HG02588 (cell line): Measurements from ENCODE around the gene SSR2.
A peak's percentile ranks its signal among the peaks of the same experiment; 100 is the strongest.
"Not testable (repeated sequence)": the region's sequence is repeated elsewhere in the genome, so short reads cannot be mapped to it uniquely, and the experiment has no call there.

Experiments used
- ATAC-seq: cut with Tn5 transposase; IDR thresholded peaks from one replicate; pipeline ENCODE4 v1.9.1; 2021; ENCODE audit warnings: mild to moderate bottlenecking, moderate library complexity; ENCODE audit not compliant: unreplicated experiment

SSR2 gene

GRCh38 chr1:156048663-156049258 is 28.0 kb upstream of the SSR2 start:
- ATAC-seq = no peak

DNA sequence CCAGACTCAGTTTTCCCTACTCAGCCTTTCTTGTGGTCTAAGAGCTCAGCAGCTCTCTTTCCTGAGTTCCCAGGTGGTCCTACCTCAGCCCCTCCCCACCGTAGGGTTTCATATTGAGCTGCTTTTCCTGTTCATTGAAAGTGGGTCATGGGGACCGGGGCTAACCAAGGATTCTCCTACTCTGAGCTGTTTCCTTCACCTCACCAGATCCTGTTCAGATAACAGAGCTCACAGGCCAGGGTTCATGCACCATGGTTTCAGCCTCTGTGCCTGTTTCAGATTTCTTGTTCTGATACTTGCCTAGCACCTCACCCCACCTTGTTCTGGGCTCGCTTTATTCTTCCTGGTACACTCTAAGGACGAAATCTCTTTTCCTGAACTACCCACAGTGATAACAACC is 24.3 kb upstream of the SSR2 start:
- ATAC-seq = no peak

DNA sequence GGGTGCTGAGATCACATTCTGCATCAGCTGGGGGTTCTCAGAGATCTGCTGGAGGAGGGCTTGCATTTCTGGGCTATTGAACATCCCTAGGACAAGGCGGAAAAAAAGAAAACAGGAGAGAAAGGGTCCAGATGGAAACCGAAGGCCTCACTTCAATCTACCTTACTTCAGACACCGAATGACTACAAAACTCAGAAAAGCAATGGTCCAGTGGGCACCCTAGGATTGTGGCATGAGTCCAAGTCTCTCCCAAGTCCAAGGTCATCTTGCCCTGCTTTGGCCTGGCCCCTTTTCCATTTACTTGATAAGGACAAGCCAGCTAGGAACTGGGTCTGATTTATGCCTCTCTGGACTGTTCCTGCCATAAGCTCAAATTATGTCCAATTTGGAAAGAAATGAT is 22.1 kb upstream of the SSR2 start:
- ATAC-seq = no peak

GRCh38 chr1:156034991-156035390 is 14.2 kb upstream of the SSR2 start:
- ATAC-seq = not testable (repeated sequence)

GRCh38 chr1:156033011-156033410 is 12.3 kb upstream of the SSR2 start:
- no peak for ATAC-seq

DNA sequence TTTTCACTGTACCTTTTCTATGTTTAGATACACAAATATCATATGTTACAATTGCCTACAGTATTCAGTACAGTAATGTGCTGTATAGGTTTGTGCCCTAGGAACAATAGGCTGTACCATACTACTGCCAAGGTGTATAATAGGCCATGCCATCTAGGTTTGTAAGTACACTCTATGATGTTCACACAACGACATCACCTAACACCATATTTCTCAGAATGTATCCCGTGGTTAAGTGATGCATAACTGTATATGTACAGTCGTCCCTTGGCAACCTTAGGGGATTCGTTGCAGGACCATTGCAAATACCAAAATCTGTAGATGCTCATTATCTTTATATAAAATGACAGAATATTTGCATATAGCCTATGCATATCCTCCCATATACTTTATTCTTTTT is 5.8 kb upstream of the SSR2 start:
- ATAC-seq = no peak

GRCh38 chr1:156025876-156026275 is 5.1 kb upstream of the SSR2 start:
- ATAC-seq = no peak

DNA sequence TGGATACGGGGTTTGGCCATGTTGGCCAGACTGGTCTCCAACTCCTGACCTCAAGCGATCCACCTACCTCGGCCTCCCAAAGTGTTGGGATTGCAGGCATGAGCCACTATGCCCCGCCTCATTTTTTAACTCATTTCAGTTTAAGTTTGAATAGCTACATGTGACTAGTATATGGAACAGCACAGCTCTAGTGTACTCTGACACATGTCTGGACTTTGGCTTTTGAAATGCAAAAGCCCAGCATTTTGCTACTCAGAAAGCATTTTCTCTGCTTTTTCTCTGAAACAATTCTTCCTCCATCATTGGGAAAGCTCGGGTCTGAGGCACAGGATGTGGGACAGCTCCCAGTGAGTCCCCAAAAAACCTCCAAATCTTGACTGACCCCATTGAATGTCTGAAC is 4.0 kb upstream of the SSR2 start:
- ATAC-seq = no peak

- ATAC-seq = no peak
Observed at GRCh38 chr1:156021954-156022353, 1.2 kb upstream of the SSR2 start.

DNA sequence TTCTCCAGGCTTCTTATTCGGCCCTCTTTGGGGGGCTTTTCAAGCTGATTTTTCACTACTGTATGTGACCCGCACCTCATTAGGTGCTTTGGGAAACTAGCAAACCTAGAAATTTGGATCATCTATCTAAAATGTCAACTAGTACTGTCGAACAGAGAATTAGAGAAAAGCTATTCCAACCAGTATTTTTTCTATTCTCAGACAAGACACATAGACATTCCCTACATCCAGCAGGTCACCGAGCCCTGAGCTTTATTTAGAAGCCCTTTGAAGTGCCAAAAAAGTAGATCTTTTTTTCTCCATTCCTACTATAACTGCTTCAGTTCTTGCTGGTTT is 310 bp upstream of the SSR2 start:
- ATAC-seq = no peak

DNA sequence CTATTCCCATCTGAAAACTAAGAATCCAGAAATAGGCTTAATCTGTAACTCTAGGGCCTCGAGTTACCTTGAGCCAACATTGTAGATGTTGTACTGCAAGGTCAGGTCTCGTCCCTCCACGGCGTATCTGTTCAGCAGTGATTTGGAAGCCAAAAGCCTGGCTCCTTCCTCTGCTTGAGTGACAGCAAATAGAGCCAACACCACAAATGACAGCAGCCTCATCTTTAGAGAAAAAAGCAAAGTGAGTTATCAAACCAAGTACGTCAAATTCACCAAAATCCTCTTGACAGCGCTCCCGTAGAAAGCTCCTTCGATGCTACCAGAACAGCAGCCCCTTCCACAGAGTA is 832 bp downstream of the SSR2 start:
- no peak for ATAC-seq

DNA sequence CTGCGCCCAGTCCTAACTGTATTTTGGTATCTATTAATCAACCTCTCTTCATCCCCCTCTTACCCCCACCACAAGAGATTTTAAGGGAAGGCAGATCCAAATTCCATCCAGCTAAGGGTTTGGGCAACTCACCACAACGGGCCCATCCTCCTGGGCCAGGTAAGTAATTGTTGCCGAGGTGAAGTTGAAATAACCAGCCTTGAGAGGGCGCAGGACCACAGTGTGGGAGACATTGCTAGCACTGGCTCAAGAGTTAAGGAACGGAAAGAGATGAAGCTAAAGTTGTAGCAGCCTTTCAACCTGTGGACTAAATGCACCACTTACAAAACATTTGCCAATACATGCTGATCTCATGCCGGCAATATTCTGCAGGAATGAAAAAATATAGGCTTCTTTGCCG is 5.9 kb downstream of the SSR2 start:
- no peak for ATAC-seq

DNA sequence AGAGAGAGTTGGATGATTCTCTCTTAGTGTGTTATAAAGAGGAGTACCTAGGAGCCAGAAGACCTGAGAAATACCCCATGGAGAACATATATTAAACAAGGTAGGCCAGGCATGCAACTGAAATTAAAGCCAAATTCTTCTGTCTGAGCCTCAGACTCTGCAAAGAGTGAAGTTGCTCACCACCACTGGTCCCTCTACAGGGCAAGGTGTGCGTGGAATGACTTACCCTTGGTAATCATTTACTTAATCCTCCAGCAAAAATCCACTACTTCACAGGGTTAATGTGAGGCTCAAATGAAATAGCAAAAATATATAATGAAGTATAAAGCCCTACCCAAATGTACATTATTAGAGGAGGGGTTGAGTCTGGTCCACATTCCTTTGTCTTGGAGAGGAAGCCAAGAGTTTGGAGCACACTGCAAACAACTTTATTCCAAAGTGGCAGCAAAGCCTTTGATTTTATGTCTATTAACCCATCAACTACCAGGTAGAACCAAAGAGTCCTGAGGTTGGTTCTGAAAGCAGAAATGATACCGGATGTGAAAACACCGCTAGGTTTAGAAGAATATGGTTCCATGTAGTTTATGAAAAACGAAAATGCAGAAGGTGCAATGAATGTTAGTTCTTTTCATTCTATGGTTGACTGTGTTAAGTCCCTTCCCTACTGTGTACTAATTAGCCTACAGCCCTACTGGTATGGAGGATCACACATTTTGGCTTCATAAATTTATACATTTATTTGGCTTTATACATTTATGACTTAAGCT is 8.5 kb downstream of the SSR2 start:
- ATAC-seq = peak; percentile 66

GRCh38 chr1:156009404-156009803 is 11.3 kb downstream of the SSR2 start:
- no peak for ATAC-seq

GRCh38 chr1:156006666-156007376 is 13.9 kb downstream of the SSR2 start:
- no peak for ATAC-seq

- no peak for ATAC-seq
Observed at GRCh38 chr1:156004843-156005584, 15.7 kb downstream of the SSR2 start.

GRCh38 chr1:156003923-156004188 is 16.9 kb downstream of the SSR2 start:
- ATAC-seq = no peak

GRCh38 chr1:156002188-156002911 is 18.4 kb downstream of the SSR2 start:
- no peak for ATAC-seq

DNA sequence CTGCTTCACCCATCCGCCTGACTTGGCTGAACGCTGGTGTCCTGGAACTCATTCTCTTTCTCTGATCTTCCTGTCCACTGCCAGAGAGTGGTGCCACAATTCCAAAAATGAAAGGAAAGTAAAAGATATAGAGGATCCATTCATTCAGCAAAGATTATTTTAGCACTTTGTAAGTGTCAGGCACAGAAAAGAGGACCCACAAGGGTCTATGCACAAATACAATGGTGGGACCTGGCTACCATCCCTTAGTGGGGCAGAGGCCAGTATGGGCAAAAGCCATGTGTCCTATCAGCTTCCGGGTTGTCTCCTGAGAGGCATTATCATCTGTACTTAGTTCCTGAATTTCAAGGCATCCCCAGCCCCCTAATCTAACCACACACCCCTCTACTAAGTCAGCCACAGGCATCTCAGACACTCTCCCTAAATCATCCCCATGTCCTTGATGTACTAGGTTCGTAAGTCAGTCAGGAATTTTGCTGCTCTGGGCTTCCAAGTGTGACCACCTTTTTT is 19.0 kb downstream of the SSR2 start:
- no peak for ATAC-seq

DNA sequence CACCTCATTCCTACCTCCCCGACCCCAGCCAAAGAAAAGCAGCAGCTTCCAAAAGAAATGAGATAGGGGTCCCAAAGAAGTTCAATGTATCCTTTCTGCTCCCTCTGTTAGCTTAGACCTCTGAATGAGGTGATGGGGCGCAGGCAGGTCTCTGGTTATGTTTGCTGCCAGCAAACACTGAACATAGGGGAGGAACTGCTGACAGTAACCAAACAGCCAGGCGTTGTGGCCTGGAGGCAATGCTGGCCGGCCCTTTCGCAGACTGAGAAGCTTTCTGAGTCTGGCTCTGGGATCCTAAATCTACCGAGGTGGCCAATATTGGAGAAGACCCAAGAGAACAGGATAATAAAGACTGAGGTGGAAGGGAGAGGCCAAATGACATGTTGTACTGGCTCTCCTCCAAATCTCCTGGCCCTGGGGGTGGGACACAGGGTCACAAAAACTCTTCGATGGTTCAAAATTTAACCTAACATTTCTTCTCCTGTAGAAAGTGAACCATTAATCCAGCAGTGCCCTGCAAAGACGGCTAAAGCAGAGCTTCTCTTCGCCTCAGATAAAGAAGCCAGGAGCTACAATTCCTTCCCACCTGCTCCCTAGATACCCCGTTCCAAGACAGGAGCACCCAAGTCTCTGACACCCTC is 19.6 kb downstream of the SSR2 start:
- ATAC-seq = no peak

DNA sequence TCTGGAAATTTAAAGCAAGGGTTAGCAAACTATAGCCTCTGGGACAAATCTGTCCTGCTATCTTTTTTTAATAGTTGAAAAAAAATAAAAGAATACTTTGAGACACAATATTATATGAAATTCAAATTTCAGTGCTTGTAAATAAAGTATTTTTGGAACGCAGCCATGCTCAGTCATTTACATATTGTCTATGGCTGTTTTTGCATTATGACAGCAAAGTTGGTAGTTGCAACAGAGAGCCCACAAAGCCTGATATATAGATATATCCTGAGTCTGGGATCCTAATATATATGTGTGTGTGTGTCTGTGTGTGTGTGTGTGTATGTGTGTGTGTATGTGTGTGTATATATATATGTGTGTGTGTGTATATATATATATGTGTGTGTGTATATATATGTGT is 20.8 kb downstream of the SSR2 start:
- no peak for ATAC-seq
